ENCODE data around the gene ORMDL1.

DNA sequence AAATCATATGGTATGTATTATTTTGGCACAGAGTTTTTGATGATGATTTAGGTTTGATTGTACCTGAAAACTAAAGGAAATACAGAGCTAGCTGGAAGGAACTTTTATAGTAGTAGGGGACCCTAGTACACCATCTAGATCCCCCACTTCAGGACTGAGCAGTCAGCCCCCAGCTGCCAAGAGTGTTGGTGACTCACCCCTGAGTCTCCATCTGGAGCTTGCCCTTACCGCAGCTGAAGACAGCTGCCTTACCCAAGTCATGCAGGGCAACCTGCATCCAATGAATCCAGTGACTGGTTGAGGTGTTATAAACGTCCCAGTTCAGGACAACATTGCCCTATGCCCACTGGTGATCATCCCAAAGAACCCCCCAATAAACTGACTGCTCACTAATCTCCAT is 15.4 kb upstream of the ORMDL1 start:
- TF ChIP-seq, protein P1, sequence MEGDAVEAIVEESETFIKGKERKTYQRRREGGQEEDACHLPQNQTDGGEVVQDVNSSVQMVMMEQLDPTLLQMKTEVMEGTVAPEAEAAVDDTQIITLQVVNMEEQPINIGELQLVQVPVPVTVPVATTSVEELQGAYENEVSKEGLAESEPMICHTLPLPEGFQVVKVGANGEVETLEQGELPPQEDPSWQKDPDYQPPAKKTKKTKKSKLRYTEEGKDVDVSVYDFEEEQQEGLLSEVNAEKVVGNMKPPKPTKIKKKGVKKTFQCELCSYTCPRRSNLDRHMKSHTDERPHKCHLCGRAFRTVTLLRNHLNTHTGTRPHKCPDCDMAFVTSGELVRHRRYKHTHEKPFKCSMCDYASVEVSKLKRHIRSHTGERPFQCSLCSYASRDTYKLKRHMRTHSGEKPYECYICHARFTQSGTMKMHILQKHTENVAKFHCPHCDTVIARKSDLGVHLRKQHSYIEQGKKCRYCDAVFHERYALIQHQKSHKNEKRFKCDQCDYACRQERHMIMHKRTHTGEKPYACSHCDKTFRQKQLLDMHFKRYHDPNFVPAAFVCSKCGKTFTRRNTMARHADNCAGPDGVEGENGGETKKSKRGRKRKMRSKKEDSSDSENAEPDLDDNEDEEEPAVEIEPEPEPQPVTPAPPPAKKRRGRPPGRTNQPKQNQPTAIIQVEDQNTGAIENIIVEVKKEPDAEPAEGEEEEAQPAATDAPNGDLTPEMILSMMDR (conservative IDR thresholded peaks at IDR 0.05; ENCODE audit: low read length), result no peak
- no peak for TF ChIP-seq EZH2phosphoT487 (IDR thresholded peaks at IDR 0.05; ENCODE audit: borderline replicate concordance)

All from Loucy (cell line).